Stimulated activated CD4-positive, alpha-beta T cell treated with anti-CD3 and anti-CD28 coated beads, TNF-alpha, amount 100 ng/mL, for 4 hours (primary cell): ENCODE data around the gene AEN.

Source experiments
- DNase-seq, 3 experiments: peaks; one replicate each; pipeline ENCODE4 v3.0.0-alpha.2; 2020; ENCODE audit warnings: low read depth in 3 of 3

Gene AEN

GRCh38 chr15:88649753-88650551 is 28.8 kb downstream of the AEN start:
- DNase-seq, result no peak

- no peak for DNase-seq
Measured at GRCh38 chr15:88650556-88650955, 29.4 kb downstream of the AEN start.

DNA sequence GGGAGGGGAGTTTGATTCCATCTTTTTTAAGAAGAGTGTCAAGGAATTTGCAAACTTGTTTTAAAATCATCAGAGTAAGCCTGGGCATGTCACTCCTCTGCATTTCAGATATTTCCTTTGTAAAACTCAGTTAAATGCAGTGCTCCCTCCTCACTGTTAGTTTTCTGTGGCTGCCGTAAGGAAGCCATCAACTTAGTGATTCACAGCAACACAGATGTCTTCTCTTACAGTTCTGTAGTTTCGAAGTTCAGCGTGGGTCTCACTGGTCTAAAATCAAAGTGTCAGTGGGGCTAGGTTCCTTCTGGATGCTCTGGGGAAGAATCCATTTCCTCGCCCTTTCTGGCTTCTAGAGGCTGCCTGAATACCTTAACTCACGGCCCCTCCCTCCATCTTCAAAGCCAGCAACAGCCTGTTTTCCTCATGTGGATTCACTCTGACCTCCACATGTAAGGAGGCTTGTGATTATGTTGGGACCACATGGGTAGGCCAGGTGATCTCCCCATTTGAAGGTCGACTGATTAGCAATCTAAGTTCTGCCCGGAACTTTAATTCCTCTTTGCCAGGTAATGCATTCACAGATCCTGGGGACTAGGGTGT is 30.1 kb downstream of the AEN start:
- no peak for DNase-seq

DNA sequence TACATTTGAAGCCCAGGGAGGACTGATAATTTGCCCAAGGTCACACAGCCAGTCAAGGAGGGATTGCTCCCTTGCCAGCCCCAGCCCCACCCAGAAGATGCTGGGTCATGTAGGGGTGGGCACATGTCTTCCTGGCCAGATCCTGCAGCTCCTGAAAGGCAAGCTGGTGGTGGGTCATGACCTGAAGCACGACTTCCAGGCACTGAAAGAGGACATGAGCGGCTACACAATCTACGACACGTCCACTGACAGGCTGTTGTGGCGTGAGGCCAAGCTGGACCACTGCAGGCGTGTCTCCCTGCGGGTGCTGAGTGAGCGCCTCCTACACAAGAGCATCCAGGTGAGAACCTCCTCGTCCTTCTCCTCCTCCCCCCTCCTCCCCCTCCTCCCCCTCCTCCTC is 30.8 kb downstream of the AEN start:
- DNase-seq, result no peak

DNA sequence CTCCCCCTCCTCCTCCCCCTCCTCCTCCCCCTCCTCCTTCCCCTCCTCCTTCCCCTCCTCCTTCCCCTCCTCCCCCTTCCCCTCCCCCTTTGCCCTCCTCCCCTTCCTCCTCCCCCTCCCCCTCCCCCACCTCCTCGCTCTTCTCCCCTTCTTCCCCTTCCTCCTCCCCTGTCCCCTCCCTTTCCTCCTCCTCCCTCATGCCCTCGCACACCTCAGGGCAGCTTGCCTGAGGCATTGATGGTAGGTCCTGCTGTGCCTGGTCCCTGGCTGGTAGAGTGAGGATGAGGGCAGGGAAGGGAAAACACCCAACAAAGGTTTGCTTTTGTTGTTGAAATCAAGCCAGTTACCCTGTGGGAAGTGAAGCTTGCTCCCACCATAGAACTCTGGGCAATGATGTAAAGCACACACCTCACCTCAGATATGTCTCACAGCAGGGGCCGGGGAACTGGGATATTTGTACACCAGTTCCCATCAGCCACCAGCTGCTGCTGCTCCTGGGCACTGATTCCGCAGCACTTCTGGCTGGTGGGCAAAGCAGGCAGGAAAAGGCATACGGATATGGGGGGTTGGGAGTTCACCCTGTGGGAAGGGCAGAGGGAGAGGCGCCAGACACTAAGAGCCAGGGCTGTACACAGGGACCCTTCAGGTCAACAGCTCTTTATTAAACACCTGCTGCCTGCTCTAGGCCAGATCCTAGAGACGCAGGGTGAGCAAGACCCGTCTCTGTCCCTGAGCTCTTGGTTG is 31.5 kb downstream of the AEN start:
- no peak for DNase-seq

DNA sequence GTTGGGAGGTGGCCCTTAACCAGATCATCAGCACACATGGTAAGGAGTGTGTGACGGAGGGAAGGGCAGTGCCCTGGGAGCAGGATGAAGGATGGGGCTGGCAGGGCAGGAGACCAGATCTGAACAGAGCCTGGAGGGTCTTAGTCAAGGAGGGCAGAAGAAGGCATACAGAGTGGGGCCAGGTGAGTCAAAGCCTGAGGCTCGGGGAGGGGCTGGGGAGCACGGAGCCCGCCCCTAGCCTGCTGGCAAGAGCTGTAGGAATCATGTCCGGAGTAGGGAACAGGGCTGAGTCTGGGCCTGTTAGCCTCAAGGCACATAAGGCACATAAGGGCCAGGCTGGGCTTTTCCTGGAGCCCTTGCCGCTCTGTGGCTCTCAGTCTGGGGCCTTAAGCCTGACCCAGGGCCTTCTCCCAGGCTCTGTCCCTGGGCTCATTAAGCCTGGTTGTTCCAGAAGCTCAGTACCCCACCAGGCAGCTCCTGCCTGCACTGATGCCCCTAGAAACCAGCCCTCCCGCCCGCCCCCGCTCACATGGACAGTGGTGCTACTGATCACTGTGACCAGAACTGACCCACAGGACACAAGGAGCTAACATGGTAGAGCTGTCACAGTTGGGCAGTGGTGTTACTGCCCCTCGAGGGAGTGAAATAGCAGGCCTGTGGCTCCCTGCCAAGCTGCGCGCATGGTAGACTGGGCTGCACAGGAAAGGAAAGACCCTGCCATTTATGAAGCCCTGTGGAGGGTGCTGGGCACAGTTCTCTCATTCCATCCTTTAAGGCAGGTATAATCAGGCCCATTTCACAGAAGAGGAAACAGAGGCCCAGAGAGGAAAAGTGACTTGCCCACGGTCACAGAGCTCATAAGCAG is 32.3 kb downstream of the AEN start:
- DNase-seq, result no peak

- no peak for DNase-seq
Measured at GRCh38 chr15:88654430-88655102, 33.4 kb downstream of the AEN start.

DNA sequence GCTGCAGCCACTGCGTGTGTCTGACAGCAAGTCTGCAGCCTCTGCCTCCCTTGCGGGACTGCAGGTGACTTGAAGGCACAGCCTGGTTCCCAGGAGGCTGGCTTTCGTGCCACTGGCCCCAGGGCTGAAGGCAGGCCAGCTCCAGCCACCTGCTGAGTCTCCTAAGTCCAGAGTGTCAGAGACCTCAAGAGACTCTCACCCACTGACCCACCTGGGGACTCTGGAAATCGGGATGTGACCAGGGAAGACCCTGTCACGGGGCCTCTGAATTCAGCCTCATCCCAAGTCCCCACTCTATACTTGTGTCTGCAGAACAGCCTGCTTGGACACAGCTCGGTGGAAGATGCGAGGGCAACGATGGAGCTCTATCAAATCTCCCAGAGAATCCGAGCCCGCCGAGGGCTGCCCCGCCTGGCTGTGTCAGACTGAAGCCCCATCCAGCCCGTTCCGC is 34.0 kb downstream of the AEN start:
- DNase-seq, result no peak

DNA sequence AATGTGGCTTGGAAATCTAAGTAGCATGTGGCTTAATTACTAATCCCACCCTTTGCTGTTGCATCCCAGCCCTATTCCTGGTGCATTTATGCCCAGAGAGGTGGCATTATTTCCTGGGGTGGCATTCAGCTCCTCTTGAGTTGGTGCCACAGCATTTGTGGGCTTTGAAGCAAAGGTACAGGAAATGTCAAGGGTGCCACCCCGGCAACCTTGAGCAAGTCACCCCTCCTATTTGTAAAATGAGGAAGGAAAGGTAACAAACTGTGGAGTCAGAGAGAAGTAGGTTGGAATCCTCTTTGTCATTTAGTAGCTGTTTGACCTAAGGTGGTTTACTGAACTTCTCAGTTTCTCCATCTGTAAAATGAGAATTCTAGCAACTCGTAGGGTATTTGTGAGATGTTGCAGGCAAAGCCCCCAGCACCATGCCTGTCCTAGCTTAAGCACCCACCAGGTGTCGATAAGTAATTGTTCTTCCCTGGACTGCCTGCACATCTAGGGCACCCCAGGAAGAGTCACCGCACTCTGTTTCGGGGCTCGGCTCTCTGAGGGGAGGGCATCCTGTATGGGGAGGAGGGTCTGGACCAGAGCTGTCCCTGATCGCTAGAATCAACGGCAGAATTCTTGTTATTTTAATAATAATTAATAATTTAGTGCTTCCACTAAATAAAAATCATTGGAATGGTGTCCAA is 34.8 kb downstream of the AEN start:
- DNase-seq, result no peak

DNA sequence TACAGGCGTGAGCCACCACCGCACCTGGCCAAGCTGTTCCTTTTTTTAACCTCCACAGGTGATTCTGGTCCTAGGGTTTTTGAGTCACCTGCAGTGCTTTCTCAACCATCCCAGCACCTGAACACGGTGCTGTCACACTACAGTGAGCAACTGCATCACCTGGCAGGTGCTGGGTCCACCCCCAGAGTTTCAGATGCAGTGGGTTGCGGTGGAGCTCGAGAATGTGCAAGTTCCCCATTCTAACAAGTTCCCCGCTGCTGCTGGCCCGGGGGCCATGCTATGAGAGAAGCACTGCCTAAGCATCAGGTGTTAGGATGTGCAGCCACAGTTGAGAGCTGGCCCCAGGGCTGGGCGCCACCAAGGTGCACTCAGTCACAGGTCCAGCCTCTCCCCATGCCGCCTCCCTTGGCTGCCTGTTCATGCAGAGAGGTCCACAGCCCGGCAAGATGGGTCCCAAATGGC is 35.7 kb downstream of the AEN start:
- DNase-seq, result no peak

GRCh38 chr15:88657326-88658069 is 36.4 kb downstream of the AEN start:
- no peak for DNase-seq

DNA sequence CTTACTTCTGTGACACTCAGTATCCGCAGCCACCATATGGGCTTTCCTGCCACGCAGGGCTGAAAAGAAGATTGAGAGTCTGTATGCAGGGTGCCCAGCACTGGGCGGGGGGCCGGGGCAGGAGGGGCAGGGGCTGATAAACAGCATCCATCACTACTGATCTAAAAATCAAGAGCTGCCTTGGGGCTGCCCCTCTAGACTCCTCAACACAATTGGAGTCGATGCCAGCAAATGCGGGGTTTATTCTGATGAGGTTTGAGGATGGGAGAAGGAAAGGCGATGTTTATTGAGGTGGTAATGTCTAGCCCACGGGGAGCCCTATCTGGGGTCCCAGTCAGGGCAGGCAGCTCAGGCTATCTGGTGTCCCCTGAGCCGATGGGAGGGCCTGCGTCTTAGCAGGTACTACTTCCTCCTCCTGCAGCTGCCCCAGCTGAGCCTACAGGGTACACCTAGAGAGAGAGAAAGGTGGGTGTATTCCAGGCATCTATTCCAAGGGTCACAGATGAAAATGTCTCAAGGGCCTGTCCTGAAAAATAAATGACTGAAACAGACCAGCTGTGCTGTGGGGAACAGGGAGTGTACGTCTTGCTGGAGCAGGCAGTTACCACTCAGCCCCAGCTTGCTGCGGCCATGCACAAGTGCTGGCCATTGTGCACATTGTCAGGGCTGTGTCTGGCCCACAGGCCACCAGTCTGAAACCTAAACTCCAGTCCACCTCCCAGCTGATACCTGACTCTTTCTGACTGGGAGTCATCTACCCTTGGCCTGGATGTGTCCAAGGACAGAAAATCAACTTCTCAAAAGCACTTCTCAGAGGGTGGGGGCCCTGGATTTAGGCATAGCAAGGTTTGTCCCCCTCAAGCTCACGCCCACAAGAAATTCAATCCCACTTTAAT is 37.2 kb downstream of the AEN start:
- DNase-seq, result no peak

GRCh38 chr15:88658972-88659931 is 38.1 kb downstream of the AEN start:
- DNase-seq, result no peak

DNA sequence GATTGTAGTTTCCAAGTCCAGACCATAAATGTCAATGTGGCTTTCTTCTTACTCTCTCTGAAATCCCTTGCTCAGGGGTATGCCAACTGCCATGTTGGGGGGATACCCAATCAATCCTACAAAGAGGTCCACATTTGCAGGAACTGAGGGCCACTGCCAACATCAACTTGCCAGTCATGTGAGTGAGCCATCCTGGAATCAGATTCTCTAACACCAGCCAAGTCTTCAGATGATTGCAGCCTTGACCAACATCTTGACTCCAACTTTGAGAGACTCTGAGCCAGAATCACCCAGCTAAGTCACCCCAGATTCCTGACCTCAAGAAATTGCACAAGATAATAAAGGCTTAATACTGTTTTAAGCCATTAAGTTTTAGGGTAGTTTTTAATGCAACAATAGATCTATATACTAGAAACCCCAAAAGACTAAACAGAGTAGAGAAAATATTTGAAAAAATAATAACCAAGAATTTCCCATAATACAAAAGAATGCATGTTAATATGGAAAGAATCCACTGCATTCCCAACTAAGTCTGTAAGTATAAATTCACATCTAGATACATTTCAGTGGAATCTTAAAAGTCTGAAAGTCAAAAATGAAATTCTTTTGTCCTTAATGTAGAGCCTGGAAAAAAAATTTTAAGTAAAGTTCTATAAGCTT is 40.0 kb downstream of the AEN start:
- no peak for DNase-seq

- no peak for DNase-seq
Measured at GRCh38 chr15:88661761-88662556, 40.8 kb downstream of the AEN start.

GRCh38 chr15:88663141-88663621 is 42.0 kb downstream of the AEN start:
- no peak for DNase-seq
